ENCODE measurements around the gene UTP14C. TPM values are rescaled to one million over a fixed set of nuclear protein-coding genes. Genes with fewer than 3 reads are reported as not detected.
"Not testable (repeated sequence)": the region's sequence is repeated elsewhere in the genome, so short reads cannot be mapped to it uniquely, and the experiment has no call there.

The UTP14C gene
- total RNA-seq, 1 donor from 2014 or later, result 4.4 TPM

- no peak for ATAC-seq
Observed at GRCh38 chr13:52004511-52005170, 19.9 kb upstream of the UTP14C start.

- ATAC-seq, result no peak
Observed at GRCh38 chr13:52005841-52006522, 18.5 kb upstream of the UTP14C start.

- no peak for ATAC-seq
Observed at GRCh38 chr13:52006523-52007245, 17.8 kb upstream of the UTP14C start.

GRCh38 chr13:52009946-52010345 lies 14.5 kb upstream of the UTP14C start:
- no peak for ATAC-seq

- peak; percentile 18 for ATAC-seq
Observed at GRCh38 chr13:52010890-52011631, 13.4 kb upstream of the UTP14C start, which contains the start of gene ATP7B. ATP7B (minus strand) TSS chr13:52011450; CDS start chr13:52011337, 113 bp downstream.

- peak; percentile 100 for ATAC-seq
Observed at GRCh38 chr13:52011632-52012511, 12.6 kb upstream of the UTP14C start, which contains the start of gene ALG11. ALG11 (plus strand) TSS chr13:52012398; CDS start chr13:52012419, 21 bp downstream.

GRCh38 chr13:52012512-52012836 lies 12.0 kb upstream of the UTP14C start:
- ATAC-seq, result no peak

GRCh38 chr13:52016296-52016695 lies 8.2 kb upstream of the UTP14C start:
- no peak for ATAC-seq

GRCh38 chr13:52020191-52020590 lies 4.3 kb upstream of the UTP14C start:
- no peak for ATAC-seq

- no peak for ATAC-seq
Observed at GRCh38 chr13:52022356-52022755, 2.1 kb upstream of the UTP14C start.

- ATAC-seq, result no peak
Observed at GRCh38 chr13:52025475-52026245, 1.2 kb downstream of the UTP14C start.

GRCh38 chr13:52026246-52026626 lies 1.7 kb downstream of the UTP14C start:
- ATAC-seq, result no peak

- no peak for ATAC-seq
Observed at GRCh38 chr13:52027832-52028231, 3.3 kb downstream of the UTP14C start.

GRCh38 chr13:52029569-52029968 lies 5.1 kb downstream of the UTP14C start:
- no peak for ATAC-seq

GRCh38 chr13:52030401-52030800 lies 5.9 kb downstream of the UTP14C start:
- not testable (repeated sequence) for ATAC-seq

- ATAC-seq, result no peak
Observed at GRCh38 chr13:52033039-52033438, 8.5 kb downstream of the UTP14C start.

- ATAC-seq, result no peak
Observed at GRCh38 chr13:52034616-52035226, 10.2 kb downstream of the UTP14C start.

GRCh38 chr13:52036037-52036436 lies 11.5 kb downstream of the UTP14C start:
- ATAC-seq, result no peak

GRCh38 chr13:52043675-52044074 lies 19.2 kb downstream of the UTP14C start:
- no peak for ATAC-seq

- no peak for ATAC-seq
Observed at GRCh38 chr13:52047463-52047862, 23.0 kb downstream of the UTP14C start.

- ATAC-seq, result no peak
Observed at GRCh38 chr13:52048516-52048915, 24.0 kb downstream of the UTP14C start.
